HG02678 (cell line): ENCODE results near the gene KIF3B.
A peak's percentile ranks its signal among the peaks of the same experiment; 100 is the strongest.

ENCODE experiments used
- ATAC-seq: cut with Tn5 transposase; IDR thresholded peaks from one replicate; pipeline ENCODE4 v1.9.1; 2021; ENCODE audit warnings: mild to moderate bottlenecking, moderate library complexity; ENCODE audit not compliant: unreplicated experiment

KIF3B gene

GRCh38 chr20:32277361-32278198 is at the start of gene KIF3B:
Gene KIF3B (plus strand): TSS chr20:32277651. CDS start chr20:32309778, 32,127 bp downstream.
- ATAC-seq: peak; percentile 84

DNA sequence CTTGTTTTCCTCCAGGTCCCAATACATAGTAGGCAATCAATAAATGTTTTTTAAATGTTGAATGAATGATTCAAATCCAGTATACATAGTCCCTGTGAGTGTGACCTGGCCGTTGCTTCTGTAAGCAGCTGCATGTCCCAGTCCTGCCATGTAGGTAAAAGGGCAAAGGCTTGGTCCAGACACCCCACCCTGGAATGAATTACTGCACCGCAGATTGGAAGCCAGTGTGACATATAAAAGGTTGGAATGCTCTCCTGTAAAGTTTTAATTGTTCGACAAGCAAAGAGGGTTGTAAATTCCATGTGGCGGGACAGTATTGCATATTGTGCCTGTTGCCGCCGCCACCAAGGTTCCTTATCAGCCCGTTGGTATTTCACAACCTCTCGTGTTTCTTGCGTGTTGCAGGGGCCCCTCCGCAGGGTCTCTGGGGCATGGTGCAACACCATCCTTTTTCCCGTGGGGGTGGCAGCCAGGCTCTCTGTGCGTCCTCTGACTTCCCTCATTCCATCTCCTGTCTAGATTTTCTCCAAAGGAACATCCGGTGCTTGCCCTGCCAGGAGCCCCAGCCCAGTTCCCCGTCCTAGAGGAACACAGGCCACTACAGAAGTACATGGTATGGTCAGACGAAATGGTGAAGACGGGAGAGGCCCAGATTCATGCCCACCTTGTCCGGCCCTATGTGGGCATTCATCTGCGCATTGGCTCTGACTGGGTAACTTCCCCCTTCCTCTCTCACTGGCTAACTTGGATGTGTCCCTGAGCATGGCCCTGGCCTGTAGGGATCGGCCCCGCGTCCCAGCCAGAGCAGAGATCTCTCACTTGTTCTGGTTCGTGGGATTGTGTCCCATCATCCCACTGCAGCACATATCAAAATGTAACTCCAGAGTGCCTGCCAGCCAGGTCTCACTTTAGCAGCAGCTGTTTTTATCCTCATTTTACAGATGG is 49.4 kb upstream of the KIF3B start:
- no peak for ATAC-seq

DNA sequence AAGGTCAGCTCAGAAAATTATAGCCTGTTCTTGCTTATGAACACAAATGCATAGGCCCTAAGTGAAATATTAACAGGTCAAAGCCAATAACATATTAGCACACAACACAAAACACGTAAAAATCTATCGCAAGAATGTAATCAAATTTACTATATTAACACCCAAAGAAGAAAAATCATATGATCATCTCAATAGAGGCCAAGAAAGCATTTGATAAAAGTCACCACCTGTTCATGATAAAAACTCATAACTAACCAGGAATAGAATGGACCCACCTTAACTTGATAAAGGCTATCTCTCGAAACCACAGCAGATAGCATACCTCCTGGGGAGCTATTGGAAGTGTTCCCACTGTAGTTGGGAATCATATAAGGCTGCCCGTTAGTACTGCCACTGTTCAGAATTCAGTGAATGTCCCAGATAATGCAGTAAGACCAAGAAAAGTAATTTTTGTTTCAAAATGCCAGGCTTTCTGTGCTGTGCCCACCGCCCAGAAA is 48.2 kb upstream of the KIF3B start:
- ATAC-seq: no peak

DNA sequence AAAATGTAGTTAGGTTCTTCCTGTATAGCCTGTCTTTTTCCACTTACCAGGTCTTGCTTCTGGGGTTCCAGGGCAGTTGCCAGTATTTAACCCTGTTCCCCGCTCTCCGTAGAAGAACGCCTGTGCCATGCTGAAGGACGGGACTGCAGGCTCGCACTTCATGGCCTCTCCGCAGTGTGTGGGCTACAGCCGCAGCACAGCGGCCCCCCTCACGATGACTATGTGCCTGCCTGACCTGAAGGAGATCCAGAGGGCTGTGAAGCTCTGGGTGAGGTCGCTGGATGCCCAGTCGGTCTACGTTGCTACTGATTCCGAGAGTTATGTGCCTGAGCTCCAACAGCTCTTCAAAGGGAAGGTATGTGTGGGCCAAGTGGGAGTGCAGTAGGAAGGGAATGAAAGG is 46.7 kb upstream of the KIF3B start:
- no peak for ATAC-seq

- no peak for ATAC-seq
Observed at GRCh38 chr20:32231245-32231644, 46.2 kb upstream of the KIF3B start.

DNA sequence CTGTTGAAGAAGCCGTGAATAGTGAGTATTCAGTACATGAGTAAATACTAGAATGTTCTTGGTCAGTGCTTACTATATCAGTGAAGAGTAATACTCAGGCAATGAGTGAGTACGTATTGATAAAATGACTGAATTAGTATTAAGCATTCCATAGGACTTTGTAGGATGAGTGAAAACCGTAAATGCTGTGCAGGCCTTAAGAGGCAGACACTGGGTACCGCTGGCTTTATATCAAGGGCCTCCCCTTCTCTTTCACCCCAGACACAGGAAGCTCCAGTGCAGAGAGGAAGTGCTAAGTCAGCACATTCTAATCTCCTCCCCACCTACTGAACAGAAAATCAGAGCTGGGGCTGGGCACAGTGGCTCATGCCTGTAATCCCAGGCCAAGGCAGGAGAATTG is 45.6 kb upstream of the KIF3B start:
- ATAC-seq: no peak

DNA sequence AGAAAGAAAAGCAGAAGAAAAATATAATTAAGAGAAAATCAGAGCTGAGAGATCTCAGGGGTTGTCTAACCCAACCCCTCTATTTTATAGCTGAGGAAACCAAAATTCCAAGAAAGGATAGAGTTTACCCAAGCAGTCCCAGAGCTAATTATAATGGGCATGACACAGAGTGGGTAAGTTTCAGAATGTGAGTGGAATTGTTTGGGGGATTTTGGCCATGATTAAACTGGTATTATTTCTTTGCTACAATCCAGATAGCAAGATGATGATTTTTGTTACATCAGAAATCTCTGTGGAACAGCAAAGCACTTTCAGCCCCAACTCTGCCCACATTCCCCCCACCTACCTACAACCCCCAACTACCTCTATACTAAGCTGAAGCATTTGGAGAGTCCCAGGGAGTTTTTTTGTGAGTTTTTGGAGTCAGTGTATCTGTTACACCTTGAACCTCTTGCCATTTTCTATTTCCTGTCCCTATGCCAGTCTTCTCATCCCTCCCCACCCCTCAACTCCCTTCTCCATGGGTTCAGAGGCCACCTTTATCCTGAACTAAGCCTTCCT is 45.0 kb upstream of the KIF3B start:
- ATAC-seq: no peak

DNA sequence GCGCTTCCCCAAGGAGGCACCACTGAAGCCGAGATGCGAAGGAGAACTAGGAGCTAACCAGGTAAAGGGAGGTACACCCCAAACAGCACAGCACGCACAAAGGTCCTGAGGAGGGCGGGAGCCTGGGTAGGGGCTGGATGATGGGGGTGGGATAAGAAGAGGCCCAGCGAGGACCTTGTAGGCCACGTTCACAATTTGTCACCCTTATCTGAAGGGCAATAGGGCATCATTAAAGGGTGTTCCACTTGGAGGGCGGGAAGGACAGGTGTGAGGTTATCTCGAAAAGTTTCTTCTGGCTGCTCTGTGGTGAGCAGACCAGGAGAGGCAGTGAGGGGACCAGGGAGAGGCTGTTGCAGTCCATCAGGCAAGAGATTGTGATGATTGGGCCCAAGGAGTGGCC is 44.2 kb upstream of the KIF3B start:
- ATAC-seq: no peak

GRCh38 chr20:32234135-32234808 is 43.2 kb upstream of the KIF3B start:
- ATAC-seq: no peak

DNA sequence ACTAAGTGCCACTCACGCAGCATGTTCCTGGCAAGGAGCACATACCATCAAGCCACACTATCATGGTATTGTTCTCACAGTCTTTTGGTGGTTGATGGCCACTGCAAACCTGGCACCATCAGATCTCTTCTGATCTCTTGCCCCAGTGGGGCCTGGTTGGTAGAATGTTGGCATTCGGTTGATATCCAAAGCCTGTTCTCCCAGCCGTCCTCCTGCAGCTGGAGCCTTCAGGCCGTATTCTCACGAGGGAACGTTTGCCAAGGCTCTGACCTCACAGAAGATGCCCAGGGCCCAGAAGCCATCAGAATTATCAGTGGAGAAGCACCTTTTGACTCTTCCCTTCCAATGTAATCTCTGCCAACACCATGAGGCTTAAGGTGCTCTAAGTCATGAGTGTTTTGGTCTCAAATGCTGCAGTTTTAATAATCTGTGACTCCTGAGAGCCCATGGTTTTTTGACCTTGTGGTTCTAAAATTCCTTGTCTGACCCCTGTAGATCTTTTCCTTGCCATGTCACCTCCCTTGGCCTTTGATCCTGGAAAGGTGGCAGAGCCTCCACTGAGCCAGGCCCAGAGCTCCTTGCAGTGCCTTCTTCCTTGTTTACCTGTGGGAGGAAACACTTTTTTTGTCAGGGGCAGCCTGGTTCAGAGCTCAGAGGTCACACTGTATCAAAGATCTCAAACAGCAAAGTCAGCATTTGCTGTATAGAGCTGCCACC is 42.0 kb upstream of the KIF3B start:
- ATAC-seq: no peak

GRCh38 chr20:32236048-32236533 is 41.4 kb upstream of the KIF3B start:
- no peak for ATAC-seq

DNA sequence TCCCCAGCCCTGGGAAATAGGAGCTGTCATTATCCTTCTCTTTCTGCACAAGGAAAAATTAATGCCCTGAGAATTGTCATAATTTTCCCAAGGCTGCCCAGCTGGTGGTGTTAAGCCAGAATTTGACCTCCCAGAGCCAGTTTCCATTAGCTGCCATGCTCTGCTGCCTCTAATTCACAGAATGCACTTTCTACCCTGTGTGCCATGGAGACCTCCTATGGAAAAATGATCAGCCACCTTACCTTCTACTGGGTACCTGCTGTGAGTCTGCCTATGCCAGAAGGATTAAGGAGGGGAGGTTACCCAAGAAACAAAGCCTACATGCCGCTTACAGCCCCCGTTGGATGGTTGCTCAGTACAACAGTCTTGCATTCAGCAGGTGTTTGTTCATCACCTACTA is 40.6 kb upstream of the KIF3B start:
- no peak for ATAC-seq

- no peak for ATAC-seq
Observed at GRCh38 chr20:32237419-32237818, 40.0 kb upstream of the KIF3B start.

DNA sequence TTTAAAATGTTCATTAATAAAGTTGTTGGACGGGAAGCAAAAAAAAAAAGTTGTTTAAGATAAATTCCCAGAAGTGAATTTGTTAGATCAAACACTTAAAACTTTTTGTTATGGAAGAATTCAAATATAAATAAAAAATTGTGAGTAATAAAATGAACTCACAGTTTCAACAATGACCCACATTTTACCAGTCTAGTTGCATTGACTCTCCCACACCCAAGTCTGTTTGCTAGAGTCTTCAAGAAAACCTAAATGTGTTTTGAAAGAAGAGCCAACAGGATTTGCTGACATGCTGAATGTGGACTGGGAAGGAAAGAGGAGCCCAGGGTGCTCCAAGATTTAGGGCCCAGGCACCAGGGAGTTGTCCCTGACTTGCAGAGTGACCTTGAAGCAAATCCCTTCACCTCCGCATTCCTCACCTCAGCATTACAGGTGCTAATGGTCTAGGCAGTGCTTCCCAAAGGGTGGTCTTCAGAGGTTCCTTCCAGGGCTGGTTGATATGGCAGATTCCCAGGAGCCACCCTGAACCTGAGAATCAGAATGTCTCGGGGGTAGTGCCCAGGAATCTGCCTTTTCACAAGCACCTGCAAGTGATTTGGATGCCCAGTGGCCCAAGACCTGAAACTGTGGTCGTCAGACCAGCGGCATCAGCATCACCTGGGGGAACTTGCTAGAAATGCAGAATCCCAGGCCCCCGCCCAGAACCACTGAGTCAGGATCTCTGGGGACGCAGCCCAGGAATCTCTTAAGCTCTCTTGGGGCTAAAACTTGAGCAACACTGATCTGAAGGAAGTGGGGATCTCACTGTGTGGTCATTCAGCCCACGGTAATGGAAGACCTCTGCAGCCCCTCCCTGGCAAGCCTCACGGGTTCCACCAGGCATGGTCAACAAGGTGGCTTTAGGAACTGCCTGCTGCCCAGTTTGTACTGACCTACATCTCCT is 38.7 kb upstream of the KIF3B start:
- no peak for ATAC-seq

DNA sequence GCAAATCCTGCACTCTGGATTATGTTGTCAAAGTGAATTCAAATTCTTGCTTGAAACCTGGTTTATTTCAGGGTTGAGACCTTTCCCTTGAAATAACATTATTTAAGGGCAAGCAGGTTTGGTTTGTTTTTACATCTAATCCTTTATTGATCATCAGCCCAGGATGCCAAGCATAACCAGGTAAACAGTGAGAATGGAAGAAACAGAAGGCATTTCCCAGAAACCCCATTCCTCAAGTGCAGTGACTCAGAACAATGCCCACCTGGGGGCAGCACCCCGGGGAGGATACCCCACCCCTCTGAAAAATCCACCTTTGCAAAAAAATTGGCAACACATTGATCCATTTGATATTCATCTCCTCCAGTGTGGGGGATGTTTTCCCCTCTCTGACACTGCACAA is 37.2 kb upstream of the KIF3B start:
- no peak for ATAC-seq

- no peak for ATAC-seq
Observed at GRCh38 chr20:32241807-32242206, 35.6 kb upstream of the KIF3B start.

DNA sequence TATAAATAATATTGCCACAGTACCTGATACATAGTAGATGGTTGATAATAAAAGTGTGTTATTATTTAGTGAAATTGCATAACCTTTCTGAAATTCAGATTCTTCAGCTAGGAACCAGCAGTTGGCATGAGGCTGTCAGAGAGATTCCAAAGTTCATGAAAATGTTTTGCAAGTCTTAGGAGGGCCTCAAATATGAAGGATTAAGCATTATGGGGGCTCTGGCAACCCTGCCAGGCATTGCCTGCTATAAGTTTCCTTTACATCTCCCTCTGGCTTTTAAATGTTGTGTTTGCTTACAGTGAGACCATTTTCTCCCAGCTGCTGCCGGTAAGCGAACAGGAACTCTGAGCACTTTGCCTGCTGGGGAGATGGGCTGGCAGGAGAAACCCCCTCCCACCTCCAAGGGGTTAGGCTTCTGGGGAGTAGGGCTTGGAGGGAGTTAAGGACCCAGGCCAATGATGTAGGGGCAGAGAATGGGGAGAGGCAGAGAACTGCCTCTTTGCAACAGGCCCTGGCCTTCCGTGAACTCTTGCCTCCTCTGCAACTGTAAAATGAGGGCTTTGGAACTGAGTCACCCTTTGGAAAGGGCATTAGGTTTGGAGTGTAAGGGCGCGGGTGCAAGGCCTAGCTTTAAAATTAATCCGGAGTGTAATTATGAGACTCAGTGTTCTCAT is 33.2 kb upstream of the KIF3B start:
- no peak for ATAC-seq

DNA sequence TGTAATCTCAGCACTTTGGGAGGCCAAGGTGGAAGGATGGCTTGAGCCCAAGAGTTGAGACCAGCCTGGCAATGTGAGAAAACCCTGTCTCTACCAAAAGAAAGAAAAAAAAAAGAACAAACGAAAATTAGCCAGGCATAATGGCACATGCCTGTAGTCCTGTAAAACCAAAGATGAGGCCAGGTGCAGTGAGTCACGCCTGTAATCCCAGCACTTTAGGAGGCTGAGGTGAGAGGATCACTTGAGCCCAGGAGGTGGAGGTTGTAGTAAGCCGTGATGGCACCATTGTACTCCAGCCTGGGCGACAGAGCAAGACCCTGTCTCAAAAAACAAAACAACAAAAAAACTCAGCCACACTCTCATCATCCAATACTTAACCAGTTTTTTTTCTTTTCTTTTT is 32.5 kb upstream of the KIF3B start:
- ATAC-seq: no peak
